Measurements from ENCODE around the gene STX1B.

STX1B gene

GRCh38 chr16:30949650-30950515 lies 60.6 kb downstream of the STX1B start:
- Histone ChIP-seq H3K9me2 (replicated peaks; ENCODE audit: insufficient read depth, low read length) (no peaks in the 10 kb centered on the region), H3K4me2 (ENCODE audit: low read depth, low read length, poor library complexity, severe bottlenecking) (peak overlapping the region; percentile 79), H3K36me3 (ENCODE audit: low read length) (no peaks in the 10 kb centered on the region), H3K9ac (ENCODE audit: low read length) (peak overlapping the region; percentile 89), H3F3A (ENCODE audit: insufficient read depth) (peaks cover 9% of the 10 kb centered on the region; the same call in 1 of the 2 replicates), H3K9me3 (ENCODE audit: insufficient read depth, low read length) (no peaks in the 10 kb centered on the region), H2AFZ (ENCODE audit: low read depth, low read length, severe bottlenecking) (no peak overlapping the region), H3K4me3 (ENCODE audit: insufficient read depth, low read length, poor library complexity, severe bottlenecking) (peak overlapping the region; percentile 69), H4K20me1 (ENCODE audit: low read depth, low read length) (no peaks in the 10 kb centered on the region), H3K79me2 (ENCODE audit: insufficient read depth, low read length) (0 out of 2 replicates have a peak, but pooled peaks cover 3% of the 10 kb centered on the region), H3K27me3 (ENCODE audit: low read length) (no peaks in the 10 kb centered on the region), H3K27ac (ENCODE audit: low read depth, low read length) (0 out of 2 replicates have a peak overlapping the region, but pooled peaks have one; percentile 42)
- TF ChIP-seq CTCF (IDR thresholded peaks at IDR 0.05; ENCODE audit: insufficient read depth, low read length, poor library complexity, severe bottlenecking) (peak; percentile 27), EZH2phosphoT487 (conservative IDR thresholded peaks at IDR 0.05; ENCODE audit: low read length) (no peak)

GRCh38 chr16:30948667-30949649 lies 61.5 kb downstream of the STX1B start, which contains the start of gene ORAI3:
TSS of gene ORAI3 (plus strand) at chr16:30949068. CDS start at chr16:30949290, 222 bp downstream.
- Histone ChIP-seq H3K27me3 (ENCODE audit: low read length) (no peaks in the 10 kb centered on the region), H2AFZ (ENCODE audit: low read depth, low read length, severe bottlenecking) (peak within 1 kb of the TSS; percentile 67), H3K4me3 (ENCODE audit: insufficient read depth, low read length, poor library complexity, severe bottlenecking) (peak within 1 kb of the TSS; percentile 69), H3K36me3 (ENCODE audit: low read length) (no peaks in the 10 kb centered on the region), H3K9me3 (ENCODE audit: insufficient read depth, low read length) (no peaks in the 10 kb centered on the region), H3K9me2 (replicated peaks; ENCODE audit: insufficient read depth, low read length) (no peaks in the 10 kb centered on the region), H3F3A (ENCODE audit: insufficient read depth) (peaks cover 7% of the 10 kb centered on the region; the same call in 1 of the 2 replicates), H3K27ac (ENCODE audit: low read depth, low read length) (peak within 1 kb of the TSS; percentile 44), H4K20me1 (ENCODE audit: low read depth, low read length) (no peaks in the 10 kb centered on the region), H3K79me2 (ENCODE audit: insufficient read depth, low read length) (0 out of 2 replicates have a peak, but pooled peaks cover 3% of the 10 kb centered on the region), H3K9ac (ENCODE audit: low read length) (peak within 1 kb of the TSS; percentile 89), H3K4me2 (ENCODE audit: low read depth, low read length, poor library complexity, severe bottlenecking) (peak within 1 kb of the TSS; percentile 79)
- TF ChIP-seq CTCF (IDR thresholded peaks at IDR 0.05; ENCODE audit: insufficient read depth, low read length, poor library complexity, severe bottlenecking): no peak
- no peak for TF ChIP-seq EZH2phosphoT487 (conservative IDR thresholded peaks at IDR 0.05; ENCODE audit: low read length)

GRCh38 chr16:30947859-30948666 lies 62.4 kb downstream of the STX1B start:
- Histone ChIP-seq H3F3A (ENCODE audit: insufficient read depth) (peaks cover 5% of the 10 kb centered on the region; the same call in 1 of the 2 replicates), H3K9ac (ENCODE audit: low read length) (peak overlapping the region; percentile 89), H3K36me3 (ENCODE audit: low read length) (0 out of 2 replicates have a peak, but pooled peaks cover under 1% of the 10 kb centered on the region), H3K79me2 (ENCODE audit: insufficient read depth, low read length) (0 out of 2 replicates have a peak, but pooled peaks cover 3% of the 10 kb centered on the region), H3K27ac (ENCODE audit: low read depth, low read length) (0 out of 2 replicates have a peak overlapping the region, but pooled peaks have one; percentile 44), H3K4me2 (ENCODE audit: low read depth, low read length, poor library complexity, severe bottlenecking) (peak overlapping the region; percentile 79), H4K20me1 (ENCODE audit: low read depth, low read length) (no peaks in the 10 kb centered on the region), H3K9me2 (replicated peaks; ENCODE audit: insufficient read depth, low read length) (no peaks in the 10 kb centered on the region), H3K4me3 (ENCODE audit: insufficient read depth, low read length, poor library complexity, severe bottlenecking) (peak overlapping the region; percentile 69), H3K9me3 (ENCODE audit: insufficient read depth, low read length) (no peaks in the 10 kb centered on the region), H2AFZ (ENCODE audit: low read depth, low read length, severe bottlenecking) (peak overlapping the region; percentile 67), H3K27me3 (ENCODE audit: low read length) (no peaks in the 10 kb centered on the region)
- no peak for TF ChIP-seq CTCF (IDR thresholded peaks at IDR 0.05; ENCODE audit: insufficient read depth, low read length, poor library complexity, severe bottlenecking)
- no peak for TF ChIP-seq EZH2phosphoT487 (conservative IDR thresholded peaks at IDR 0.05; ENCODE audit: low read length)

All from SU-DHL-6 (cell line).